ENCODE results near the gene AKAP6.

Gene AKAP6

DNA sequence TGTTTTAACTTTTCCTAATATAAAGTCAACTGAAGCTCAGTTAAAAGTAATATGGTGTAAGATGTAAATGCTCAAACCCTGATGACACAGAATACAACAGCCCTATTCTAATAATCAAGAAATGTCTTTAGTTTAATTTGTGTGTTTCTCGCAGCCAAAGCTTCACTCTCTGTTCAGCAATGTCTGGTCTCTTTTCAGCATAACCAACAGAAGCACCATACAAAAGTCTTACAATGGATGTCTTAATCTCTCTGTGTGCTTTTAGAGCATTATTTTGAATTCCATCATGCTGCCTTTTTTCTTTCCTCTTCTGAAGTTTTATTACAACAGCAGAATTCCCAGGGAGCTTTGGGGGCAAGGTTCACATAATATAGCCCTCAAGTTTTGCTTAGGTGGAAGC is 399.4 kb downstream of the AKAP6 start:
- DNase-seq (ENCODE audit: low read depth): no peak
- TF ChIP-seq, protein P1, sequence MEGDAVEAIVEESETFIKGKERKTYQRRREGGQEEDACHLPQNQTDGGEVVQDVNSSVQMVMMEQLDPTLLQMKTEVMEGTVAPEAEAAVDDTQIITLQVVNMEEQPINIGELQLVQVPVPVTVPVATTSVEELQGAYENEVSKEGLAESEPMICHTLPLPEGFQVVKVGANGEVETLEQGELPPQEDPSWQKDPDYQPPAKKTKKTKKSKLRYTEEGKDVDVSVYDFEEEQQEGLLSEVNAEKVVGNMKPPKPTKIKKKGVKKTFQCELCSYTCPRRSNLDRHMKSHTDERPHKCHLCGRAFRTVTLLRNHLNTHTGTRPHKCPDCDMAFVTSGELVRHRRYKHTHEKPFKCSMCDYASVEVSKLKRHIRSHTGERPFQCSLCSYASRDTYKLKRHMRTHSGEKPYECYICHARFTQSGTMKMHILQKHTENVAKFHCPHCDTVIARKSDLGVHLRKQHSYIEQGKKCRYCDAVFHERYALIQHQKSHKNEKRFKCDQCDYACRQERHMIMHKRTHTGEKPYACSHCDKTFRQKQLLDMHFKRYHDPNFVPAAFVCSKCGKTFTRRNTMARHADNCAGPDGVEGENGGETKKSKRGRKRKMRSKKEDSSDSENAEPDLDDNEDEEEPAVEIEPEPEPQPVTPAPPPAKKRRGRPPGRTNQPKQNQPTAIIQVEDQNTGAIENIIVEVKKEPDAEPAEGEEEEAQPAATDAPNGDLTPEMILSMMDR (IDR thresholded peaks at IDR 0.05; ENCODE audit: insufficient read depth, low read depth, low read length, missing control alignments): no peak
- H3K4me3 ChIP-seq (ENCODE audit: low read depth, low read length): no peak overlapping the region

DNA sequence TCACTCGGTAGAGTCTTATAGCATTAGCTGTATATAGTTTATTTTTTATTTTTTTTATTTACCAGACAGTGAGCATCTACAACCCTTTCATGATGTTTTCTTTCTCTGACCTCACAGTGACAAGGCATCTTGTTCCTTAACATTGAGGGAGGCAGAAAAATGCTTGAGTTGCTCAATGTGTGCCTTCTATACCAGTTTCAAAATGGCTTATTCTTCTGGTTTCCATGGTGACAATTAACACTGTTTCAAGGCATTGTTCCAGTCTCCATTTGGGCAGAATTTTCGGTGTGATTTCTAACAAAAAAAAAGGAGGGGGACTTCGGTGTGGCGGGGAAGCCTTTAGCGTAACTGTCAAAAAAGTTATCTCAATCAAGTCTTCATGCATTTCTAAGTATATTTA is 399.9 kb downstream of the AKAP6 start:
- no peak overlapping the region for H3K4me3 ChIP-seq (ENCODE audit: low read depth, low read length)
- TF ChIP-seq, protein P1 (IDR thresholded peaks at IDR 0.05; ENCODE audit: insufficient read depth, low read depth, low read length, missing control alignments): no peak
- DNase-seq (ENCODE audit: low read depth): no peak

DNA sequence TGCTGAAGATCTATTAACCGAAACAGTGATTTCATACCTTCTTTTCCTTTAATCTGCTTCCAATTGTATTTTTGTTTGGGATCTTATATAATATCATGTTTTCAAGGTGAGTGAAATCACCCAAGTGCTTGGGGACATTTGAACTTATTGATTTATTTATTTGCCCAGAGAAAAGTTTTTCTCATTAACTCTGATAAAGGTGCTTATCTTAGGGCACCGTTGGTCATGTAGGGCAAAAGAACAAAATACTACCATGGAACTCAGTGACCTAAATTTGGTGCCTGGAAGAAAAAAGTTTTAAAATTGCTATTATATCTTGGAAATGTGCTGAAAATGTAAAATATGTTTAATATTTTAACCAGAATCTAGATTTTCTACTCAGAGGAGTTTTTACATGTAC is 402.2 kb downstream of the AKAP6 start:
- H3K4me3 ChIP-seq (ENCODE audit: low read depth, low read length): no peak overlapping the region
- TF ChIP-seq, protein P1 (IDR thresholded peaks at IDR 0.05; ENCODE audit: insufficient read depth, low read depth, low read length, missing control alignments): no peak
- DNase-seq (ENCODE audit: low read depth): no peak

DNA sequence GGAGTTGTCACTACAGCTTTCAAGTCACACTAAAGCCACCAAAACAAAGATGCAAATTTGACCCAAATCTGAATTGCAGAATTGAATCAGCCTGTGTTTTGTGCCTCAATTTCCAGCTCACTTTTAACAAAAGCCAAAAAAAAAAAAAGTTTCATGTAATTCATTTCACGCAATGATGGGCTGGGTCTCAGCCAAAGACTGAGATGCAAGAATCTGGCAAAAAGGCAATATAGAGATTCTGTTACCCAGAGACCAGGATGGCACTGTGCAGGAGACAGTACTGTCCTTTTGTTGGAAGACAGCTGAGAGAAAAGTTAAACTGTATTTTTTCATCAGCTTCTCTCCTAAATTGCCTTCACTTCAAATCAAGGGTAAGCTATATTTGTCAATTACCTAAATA is 403.9 kb downstream of the AKAP6 start:
- H3K4me3 ChIP-seq (ENCODE audit: low read depth, low read length): no peak overlapping the region
- no peak for DNase-seq (ENCODE audit: low read depth)
- TF ChIP-seq, protein P1 (IDR thresholded peaks at IDR 0.05; ENCODE audit: insufficient read depth, low read depth, low read length, missing control alignments): no peak

DNA sequence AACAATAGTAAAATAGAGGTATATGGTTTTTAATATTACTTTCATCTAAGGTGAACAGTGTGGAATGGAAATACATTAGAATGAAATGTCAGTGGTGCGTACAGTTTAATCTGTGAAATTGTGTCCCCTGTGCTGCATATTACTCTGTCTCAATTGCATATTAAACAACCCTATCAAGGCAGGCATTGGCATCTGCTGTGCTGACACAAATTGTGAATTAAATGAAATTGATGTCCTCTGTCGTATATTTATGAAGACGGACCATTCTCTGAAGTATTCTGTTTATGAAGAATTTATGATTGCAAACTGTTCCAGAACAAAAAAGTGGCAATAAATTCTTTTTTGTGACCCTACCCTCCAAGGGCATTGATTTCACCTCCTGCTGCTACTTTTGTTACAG is 405.2 kb downstream of the AKAP6 start:
- DNase-seq (ENCODE audit: low read depth): no peak
- TF ChIP-seq, protein P1 (IDR thresholded peaks at IDR 0.05; ENCODE audit: insufficient read depth, low read depth, low read length, missing control alignments): no peak

DNA sequence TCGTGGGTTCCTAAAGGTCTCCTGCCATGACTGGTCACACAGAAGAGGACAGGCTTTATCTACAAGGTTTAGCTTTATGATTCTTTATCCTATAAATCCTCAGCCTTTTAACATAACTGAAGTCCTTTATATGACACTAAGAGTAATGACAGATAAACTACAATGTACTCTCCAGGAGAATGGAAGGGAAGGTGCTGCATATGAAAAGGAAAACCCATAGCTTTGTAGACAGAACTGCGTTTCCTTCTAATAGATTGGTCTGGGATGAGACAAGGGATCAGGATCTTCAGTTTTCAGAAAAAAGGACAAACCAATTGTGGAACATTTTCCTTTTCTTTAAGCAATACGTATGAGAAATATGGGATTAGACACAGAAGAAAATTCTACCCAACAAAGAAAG is 408.5 kb downstream of the AKAP6 start:
- H3K4me3 ChIP-seq (ENCODE audit: low read depth, low read length): no peak overlapping the region
- TF ChIP-seq, protein P1 (IDR thresholded peaks at IDR 0.05; ENCODE audit: insufficient read depth, low read depth, low read length, missing control alignments): no peak

More for the DNA sequence above, 405.2 kb downstream of the AKAP6 start:
- no peak overlapping the region for H3K4me3 ChIP-seq (ENCODE audit: low read depth, low read length)

DNA sequence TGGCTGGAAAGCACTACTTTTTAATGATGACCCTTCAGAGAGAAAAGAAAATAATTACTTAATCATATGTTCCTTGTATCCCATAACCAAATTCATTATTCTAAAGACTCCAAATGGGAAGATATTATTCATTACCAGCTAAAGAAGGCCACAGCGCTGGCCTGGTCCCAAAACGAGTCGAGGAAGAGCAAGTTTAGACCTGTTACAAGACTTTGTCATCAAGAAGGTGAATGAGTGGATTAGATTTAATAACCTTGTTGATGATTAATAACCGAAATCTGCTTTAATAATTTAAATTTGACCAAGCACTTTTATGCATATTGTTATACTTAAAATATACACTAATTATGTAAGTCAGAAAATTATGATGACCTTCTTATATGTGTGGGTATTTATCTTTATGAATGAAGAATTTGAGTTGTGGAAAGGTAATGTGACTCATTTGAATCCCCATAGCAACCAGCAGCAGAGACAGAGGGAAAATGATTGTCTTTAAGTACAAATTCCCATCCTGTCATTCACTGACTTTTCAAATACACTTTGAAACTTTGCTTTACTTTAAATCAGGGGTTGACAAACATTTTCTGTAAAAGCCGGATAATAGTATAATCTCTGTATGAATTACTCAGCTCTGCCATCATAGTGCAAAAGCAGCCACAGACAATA is 409.2 kb downstream of the AKAP6 start:
- TF ChIP-seq, protein P1 (IDR thresholded peaks at IDR 0.05; ENCODE audit: insufficient read depth, low read depth, low read length, missing control alignments): no peak
- no peak overlapping the region for H3K4me3 ChIP-seq (ENCODE audit: low read depth, low read length)
- DNase-seq (ENCODE audit: low read depth): no peak

More for the DNA sequence above, 408.5 kb downstream of the AKAP6 start:
- DNase-seq (ENCODE audit: low read depth): no peak

All from GM12865 (cell line).